NB4 (cell line): Measurements from ENCODE around the gene UBL7.

Source experiments
- DNase-seq: peaks from one replicate; pipeline ENCODE4 v3.0.0; 2010; ENCODE audit warnings: low read depth
- H3K4me3 ChIP-seq: one replicate; pipeline ENCODE4 v1.5.1; 2011; ENCODE audit warnings: mild to moderate bottlenecking, low read depth, low read length, moderate library complexity
- MYC ChIP-seq: IDR thresholded peaks from 2 replicates; pipeline ENCODE4 v1.6.1; 2011; ENCODE audit warnings: low read depth, low read length
- POLR2A ChIP-seq: IDR thresholded peaks from 2 replicates; pipeline ENCODE4 v1.6.1; 2011; ENCODE audit warnings: mild to moderate bottlenecking; ENCODE audit not compliant: insufficient read length; ENCODE audit errors: extremely low read depth
- TF ChIP-seq, protein P1 (sequence below): IDR thresholded peaks from one replicate; pipeline ENCODE4 v1.5.1; 2012; ENCODE audit warnings: low read depth, low read length
- TF ChIP-seq, protein P2 (sequence below): IDR thresholded peaks from 2 replicates; pipeline ENCODE4 v1.6.1; 2011; ENCODE audit warnings: low read depth, low read length

UBL7 gene

GRCh38 chr15:74431645-74432044, 29.3 kb downstream of the UBL7 start:
- DNase-seq, result no peak
- TF ChIP-seq MYC (no peak), POLR2A (no peak)
- TF ChIP-seq, protein P1, sequence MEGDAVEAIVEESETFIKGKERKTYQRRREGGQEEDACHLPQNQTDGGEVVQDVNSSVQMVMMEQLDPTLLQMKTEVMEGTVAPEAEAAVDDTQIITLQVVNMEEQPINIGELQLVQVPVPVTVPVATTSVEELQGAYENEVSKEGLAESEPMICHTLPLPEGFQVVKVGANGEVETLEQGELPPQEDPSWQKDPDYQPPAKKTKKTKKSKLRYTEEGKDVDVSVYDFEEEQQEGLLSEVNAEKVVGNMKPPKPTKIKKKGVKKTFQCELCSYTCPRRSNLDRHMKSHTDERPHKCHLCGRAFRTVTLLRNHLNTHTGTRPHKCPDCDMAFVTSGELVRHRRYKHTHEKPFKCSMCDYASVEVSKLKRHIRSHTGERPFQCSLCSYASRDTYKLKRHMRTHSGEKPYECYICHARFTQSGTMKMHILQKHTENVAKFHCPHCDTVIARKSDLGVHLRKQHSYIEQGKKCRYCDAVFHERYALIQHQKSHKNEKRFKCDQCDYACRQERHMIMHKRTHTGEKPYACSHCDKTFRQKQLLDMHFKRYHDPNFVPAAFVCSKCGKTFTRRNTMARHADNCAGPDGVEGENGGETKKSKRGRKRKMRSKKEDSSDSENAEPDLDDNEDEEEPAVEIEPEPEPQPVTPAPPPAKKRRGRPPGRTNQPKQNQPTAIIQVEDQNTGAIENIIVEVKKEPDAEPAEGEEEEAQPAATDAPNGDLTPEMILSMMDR, result no peak
- TF ChIP-seq, protein P2, sequence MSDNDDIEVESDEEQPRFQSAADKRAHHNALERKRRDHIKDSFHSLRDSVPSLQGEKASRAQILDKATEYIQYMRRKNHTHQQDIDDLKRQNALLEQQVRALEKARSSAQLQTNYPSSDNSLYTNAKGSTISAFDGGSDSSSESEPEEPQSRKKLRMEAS, result no peak
- H3K4me3 ChIP-seq, result peak overlapping the region; percentile 61

- no peak overlapping the region for H3K4me3 ChIP-seq
- DNase-seq, result no peak
- no peak for TF ChIP-seq MYC
- TF ChIP-seq, protein P2, result no peak
- TF ChIP-seq, protein P1, result no peak
- TF ChIP-seq POLR2A, result no peak
Observed at GRCh38 chr15:74431116-74431515, 29.8 kb downstream of the UBL7 start.

DNA sequence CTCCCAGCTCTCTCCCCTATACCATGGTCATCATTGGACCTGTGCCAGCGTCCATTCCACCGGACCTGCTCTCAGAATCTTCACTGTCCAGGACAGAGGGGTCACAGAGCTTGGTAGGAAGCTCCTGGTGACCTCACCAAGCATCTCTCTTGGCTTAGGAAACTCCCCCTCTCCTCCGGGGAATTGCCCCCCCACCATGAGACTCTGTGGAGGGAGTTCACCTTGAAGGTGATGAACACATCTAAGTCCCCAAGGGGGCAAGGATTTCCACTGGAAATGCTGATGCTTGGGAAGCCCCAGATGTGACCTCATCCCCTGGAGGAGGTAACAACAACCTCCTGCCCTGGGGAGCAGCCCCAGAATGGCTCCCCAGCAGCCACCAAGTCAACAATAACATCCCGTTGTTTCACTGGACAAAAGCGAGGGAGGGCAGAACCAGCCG, 30.4 kb downstream of the UBL7 start:
- no peak for DNase-seq
- no peak overlapping the region for H3K4me3 ChIP-seq
- no peak for TF ChIP-seq POLR2A
- TF ChIP-seq MYC, result no peak
- TF ChIP-seq, protein P2, result no peak
- TF ChIP-seq, protein P1, result no peak

DNA sequence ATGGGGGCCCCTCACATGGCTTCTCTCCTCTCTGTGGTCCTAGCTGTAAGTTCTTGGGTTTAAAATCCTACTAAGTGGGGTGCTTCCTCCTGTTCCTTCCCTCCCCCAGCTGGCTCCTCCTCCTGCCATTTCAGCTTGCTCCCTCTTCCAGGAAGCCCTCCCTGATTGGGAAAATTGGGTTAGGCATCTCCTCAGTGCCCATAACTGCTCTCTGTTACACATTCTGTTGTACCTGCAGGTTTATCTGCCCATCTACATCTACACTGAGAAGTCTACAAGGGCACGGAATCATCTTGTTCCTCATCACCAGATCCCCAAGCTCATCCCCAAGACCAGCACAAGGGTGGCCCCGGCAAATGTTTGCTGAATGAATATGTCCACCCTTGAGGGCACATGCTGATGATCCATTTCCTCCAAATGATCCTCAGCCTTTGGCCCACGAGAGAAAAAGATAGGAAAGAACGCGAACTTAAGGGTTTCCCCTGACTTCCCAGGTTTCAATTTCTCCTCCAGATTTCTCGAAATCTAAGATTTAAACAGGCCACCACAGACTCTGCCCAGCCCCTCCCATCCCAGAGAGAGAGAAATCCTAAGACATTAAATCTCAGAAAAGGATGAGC, 31.1 kb downstream of the UBL7 start:
- TF ChIP-seq POLR2A (no peak), MYC (no peak)
- TF ChIP-seq, protein P2, result no peak
- TF ChIP-seq, protein P1, result no peak
- H3K4me3 ChIP-seq, result no peak overlapping the region
- DNase-seq, result no peak

GRCh38 chr15:74428970-74429780, 31.8 kb downstream of the UBL7 start:
- peak; percentile 46 for DNase-seq

More at GRCh38 chr15:74428970-74429780, 31.8 kb downstream of the UBL7 start:
- TF ChIP-seq, protein P2, result no peak
- TF ChIP-seq POLR2A (no peak), MYC (no peak)
- TF ChIP-seq, protein P1, result no peak
- no peak overlapping the region for H3K4me3 ChIP-seq
